HFFc6 (cell line): ENCODE data around the gene PGAP3. TPM values are rescaled to one million over a fixed set of nuclear protein-coding genes. Genes with fewer than 3 reads are reported as not detected.
"Not testable (repeated sequence)": the region's sequence is repeated elsewhere in the genome, so short reads cannot be mapped to it uniquely, and the experiment has no call there.

Source experiments
- DNase-seq: peaks from one replicate; pipeline ENCODE4 v3.0.0-alpha.2; 2018
- H3K27ac Mint-ChIP-seq: 2 replicates; pipeline ENCODE4 v1.8.0; 2020; ENCODE audit warnings: mild to moderate bottlenecking, mixed read lengths
- H3K27me3 Mint-ChIP-seq: 2 replicates; pipeline ENCODE4 v1.8.0; 2021; ENCODE audit warnings: mild to moderate bottlenecking, moderate library complexity, mixed read lengths; ENCODE audit not compliant: insufficient read depth
- H3K36me3 Mint-ChIP-seq: 2 replicates; pipeline ENCODE4 v1.8.0; 2021; ENCODE audit warnings: low read depth, mixed read lengths
- H3K4me1 Mint-ChIP-seq: 2 replicates; pipeline ENCODE4 v1.8.0; 2020; ENCODE audit warnings: low read depth, mixed read lengths
- H3K4me3 Mint-ChIP-seq: 2 replicates; pipeline ENCODE4 v1.8.0; 2020; ENCODE audit warnings: mild to moderate bottlenecking, moderate library complexity, mixed read lengths
- H3K9me3 Mint-ChIP-seq: 2 replicates; pipeline ENCODE4 v1.8.0; 2020; ENCODE audit warnings: mild to moderate bottlenecking, mixed read lengths
- total RNA-seq, 6 experiments: library from RNA; stranded (reverse); fragmentation: NEBNext Ultra II Directional; extraction: Animal tissue kit (Norgen Biotek cat#: 25700); gene quantifications; 2 replicates in 1 of 6; 3 replicates in 5 of 6; pipeline ENCODE4 v1.2.3, GENCODE V29; 2021
- TF ChIP-seq, protein P1 (sequence below): fragments of 200-600 bp; sonication (generic); IDR thresholded peaks from 2 replicates; pipeline ENCODE4 v1.5.0; 2021; ENCODE audit warnings: antibody characterized with exemption, mild to moderate bottlenecking

The PGAP3 gene
- total RNA-seq, 6 experiments from 2014 or later = 9.9 to 15.5 (median 12.7) TPM

DNA sequence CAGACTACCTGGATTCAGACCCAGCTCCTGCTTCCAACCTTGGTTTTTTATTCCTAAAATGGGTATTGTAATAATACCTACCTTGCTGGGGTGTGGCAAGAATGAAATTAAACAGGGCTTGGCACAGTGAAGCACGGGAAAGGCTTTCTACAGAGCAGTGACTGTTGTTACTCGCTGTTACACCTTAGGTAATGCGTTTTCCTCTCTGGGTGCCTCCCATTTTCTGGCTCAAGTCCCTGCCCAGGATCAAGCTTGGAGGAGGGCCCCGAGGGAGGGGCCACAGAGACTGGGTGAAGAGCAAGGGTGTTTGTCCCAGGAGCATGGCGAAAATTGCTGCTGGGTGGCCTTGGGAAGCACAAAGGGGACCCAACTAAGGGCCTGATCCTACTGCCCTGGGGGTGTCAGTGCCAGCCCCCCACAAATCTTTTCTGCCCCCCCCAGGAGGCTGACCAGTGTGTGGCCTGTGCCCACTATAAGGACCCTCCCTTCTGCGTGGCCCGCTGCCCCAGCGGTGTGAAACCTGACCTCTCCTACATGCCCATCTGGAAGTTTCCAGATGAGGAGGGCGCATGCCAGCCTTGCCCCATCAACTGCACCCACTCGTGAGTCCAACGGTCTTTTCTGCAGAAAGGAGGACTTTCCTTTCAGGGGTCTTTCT lies 29.2 kb upstream of the PGAP3 start:
- DNase-seq = no peak
- Mint-ChIP-seq H3K27me3 (peaks cover 4% of the 10 kb centered on the region), H3K9me3 (no peaks in the 10 kb centered on the region), H3K36me3 (no peaks in the 10 kb centered on the region), H3K27ac (no peak overlapping the region), H3K4me1 (no peaks in the 10 kb centered on the region), H3K4me3 (no peak overlapping the region)
- TF ChIP-seq, protein P1, sequence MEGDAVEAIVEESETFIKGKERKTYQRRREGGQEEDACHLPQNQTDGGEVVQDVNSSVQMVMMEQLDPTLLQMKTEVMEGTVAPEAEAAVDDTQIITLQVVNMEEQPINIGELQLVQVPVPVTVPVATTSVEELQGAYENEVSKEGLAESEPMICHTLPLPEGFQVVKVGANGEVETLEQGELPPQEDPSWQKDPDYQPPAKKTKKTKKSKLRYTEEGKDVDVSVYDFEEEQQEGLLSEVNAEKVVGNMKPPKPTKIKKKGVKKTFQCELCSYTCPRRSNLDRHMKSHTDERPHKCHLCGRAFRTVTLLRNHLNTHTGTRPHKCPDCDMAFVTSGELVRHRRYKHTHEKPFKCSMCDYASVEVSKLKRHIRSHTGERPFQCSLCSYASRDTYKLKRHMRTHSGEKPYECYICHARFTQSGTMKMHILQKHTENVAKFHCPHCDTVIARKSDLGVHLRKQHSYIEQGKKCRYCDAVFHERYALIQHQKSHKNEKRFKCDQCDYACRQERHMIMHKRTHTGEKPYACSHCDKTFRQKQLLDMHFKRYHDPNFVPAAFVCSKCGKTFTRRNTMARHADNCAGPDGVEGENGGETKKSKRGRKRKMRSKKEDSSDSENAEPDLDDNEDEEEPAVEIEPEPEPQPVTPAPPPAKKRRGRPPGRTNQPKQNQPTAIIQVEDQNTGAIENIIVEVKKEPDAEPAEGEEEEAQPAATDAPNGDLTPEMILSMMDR = no peak

DNA sequence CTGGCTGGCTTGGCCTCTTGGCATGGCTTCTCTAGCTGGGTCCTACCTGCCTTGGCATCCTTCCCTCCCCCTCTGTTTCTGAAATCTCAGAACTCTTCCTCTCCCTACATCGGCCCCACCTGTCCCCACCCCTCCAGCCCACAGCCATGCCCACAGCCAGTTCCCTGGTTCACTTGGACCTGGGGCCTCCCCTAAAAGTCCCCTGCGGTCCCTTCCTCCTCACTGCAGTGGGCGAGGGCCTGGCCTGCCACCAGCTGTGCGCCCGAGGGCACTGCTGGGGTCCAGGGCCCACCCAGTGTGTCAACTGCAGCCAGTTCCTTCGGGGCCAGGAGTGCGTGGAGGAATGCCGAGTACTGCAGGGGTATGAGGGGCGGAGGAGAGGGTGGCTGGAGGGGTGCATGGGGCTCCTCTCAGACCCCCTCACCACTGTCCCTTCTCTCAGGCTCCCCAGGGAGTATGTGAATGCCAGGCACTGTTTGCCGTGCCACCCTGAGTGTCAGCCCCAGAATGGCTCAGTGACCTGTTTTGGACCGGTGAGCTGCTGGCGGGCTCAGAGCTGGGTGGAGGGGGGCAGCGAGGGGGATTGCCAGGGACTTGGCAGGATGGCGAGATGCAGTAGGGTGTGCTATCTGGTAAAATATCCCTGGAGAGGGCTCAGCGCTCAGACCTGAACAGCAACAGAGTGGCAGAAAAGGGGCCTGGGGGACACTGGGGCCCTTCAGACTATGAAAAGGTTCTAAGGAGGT lies 28.4 kb upstream of the PGAP3 start:
- no peak overlapping the region for H3K27ac Mint-ChIP-seq
- no peaks in the 10 kb centered on the region for H3K9me3 Mint-ChIP-seq
- H3K4me1 Mint-ChIP-seq = no peaks in the 10 kb centered on the region
- DNase-seq = no peak
- H3K27me3 Mint-ChIP-seq = peaks cover 6% of the 10 kb centered on the region
- H3K36me3 Mint-ChIP-seq = peaks cover 4% of the 10 kb centered on the region; the same call in 1 of the 2 replicates
- no peak overlapping the region for H3K4me3 Mint-ChIP-seq
- TF ChIP-seq, protein P1 = no peak

DNA sequence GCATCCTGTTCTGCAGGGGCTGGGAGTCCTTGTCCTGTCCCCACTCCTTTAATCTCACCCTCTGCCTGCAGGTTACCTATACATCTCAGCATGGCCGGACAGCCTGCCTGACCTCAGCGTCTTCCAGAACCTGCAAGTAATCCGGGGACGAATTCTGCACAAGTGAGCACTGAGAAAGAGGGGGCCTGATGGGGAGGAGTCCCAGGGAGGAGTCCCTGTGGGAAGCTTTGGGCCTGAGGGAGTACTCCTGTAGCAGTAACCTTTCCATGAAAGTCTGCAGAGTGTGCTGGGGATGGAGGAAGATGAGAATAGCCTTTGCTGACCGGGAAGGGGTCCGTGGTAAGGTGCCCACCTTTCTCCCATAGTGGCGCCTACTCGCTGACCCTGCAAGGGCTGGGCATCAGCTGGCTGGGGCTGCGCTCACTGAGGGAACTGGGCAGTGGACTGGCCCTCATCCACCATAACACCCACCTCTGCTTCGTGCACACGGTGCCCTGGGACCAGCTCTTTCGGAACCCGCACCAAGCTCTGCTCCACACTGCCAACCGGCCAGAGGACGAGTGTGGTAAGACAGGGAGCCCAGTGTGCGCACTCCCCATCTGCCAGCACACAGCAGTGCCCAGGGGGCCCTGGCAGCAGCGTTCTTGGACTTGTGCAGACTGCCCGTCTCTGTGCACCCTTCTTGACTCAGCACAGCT lies 27.7 kb upstream of the PGAP3 start:
- no peaks in the 10 kb centered on the region for H3K9me3 Mint-ChIP-seq
- TF ChIP-seq, protein P1 = no peak
- H3K4me1 Mint-ChIP-seq = no peaks in the 10 kb centered on the region
- no peak overlapping the region for H3K27ac Mint-ChIP-seq
- peaks cover 4% of the 10 kb centered on the region; the same call in 1 of the 2 replicates for H3K36me3 Mint-ChIP-seq
- no peak for DNase-seq
- peaks cover 6% of the 10 kb centered on the region for H3K27me3 Mint-ChIP-seq
- H3K4me3 Mint-ChIP-seq = no peak overlapping the region

DNA sequence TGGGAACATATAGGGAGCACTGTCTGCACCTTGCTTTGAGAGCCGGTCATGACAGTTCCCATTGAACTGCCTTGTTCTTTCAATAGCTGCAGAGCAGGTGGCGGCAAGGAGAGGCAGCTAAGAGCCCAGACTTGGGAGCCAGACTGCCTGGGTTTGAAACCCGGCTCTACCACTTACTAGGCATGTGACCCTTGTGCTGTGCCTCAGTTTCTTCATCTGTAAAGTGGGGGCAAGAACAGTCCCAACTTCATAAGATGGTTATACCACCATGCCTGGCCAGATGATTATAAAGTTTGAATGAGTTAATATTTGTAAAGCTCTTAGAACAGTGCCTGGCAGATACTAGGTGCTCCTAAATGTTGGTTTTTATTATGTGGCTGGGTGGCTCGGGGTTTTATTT lies 26.4 kb upstream of the PGAP3 start:
- H3K4me3 Mint-ChIP-seq = no peak overlapping the region
- TF ChIP-seq, protein P1 = no peak
- no peak overlapping the region for H3K27ac Mint-ChIP-seq
- DNase-seq = no peak
- H3K4me1 Mint-ChIP-seq = no peaks in the 10 kb centered on the region
- H3K27me3 Mint-ChIP-seq = peaks cover 2% of the 10 kb centered on the region
- H3K9me3 Mint-ChIP-seq = no peaks in the 10 kb centered on the region
- H3K36me3 Mint-ChIP-seq = peaks cover 4% of the 10 kb centered on the region; the same call in 1 of the 2 replicates

DNA sequence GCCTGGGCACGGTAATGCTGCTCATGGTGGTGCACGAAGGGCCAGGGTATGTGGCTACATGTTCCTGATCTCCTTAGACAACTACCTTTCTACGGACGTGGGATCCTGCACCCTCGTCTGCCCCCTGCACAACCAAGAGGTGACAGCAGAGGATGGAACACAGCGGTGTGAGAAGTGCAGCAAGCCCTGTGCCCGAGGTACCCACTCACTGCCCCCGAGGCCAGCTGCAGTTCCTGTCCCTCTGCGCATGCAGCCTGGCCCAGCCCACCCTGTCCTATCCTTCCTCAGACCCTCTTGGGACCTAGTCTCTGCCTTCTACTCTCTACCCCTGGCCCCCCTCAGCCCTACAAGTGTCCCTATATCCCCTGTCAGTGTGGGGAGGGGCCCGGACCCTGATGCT lies 24.0 kb upstream of the PGAP3 start:
- Mint-ChIP-seq H3K4me1 (no peaks in the 10 kb centered on the region), H3K36me3 (peaks cover 4% of the 10 kb centered on the region; the same call in 1 of the 2 replicates), H3K27me3 (peaks cover 2% of the 10 kb centered on the region; the same call in 1 of the 2 replicates), H3K9me3 (no peaks in the 10 kb centered on the region), H3K4me3 (no peak overlapping the region), H3K27ac (no peak overlapping the region)
- DNase-seq = no peak
- TF ChIP-seq, protein P1 = no peak

DNA sequence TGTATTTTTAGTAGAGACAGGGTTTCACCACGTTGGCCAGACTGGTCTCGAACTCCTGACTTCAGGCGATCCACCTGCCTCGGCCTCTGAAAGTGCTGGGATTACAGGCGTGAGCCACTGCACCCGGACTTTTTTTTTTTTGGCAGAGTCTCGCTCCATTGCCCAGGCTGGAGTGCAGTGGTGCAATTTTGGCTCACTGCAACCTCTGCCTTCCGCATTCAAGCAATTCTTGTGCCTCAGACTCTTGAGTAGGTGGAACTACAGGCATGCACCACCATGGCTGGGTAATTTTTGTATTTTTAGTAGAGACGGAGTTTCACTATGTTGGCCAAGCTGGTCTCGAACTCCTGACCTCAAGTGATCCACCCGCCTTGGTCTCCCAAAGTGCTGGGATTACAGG lies 23.2 kb upstream of the PGAP3 start:
- not testable (repeated sequence) for H3K27me3 Mint-ChIP-seq, H3K36me3 Mint-ChIP-seq, H3K9me3 Mint-ChIP-seq, H3K27ac Mint-ChIP-seq, DNase-seq, H3K4me3 Mint-ChIP-seq, H3K4me1 Mint-ChIP-seq
